SK-N-SH treated with all-trans-retinoic acid at 6 μM for 48 hours (cell line): ENCODE data around the gene SNX5.

Source experiments
- ARNTL ChIP-seq: fragments of 450-650 bp; formaldehyde crosslinking; IDR thresholded peaks from 2 replicates; pipeline ENCODE4 v1.5.0; 2020; ENCODE audit warnings: low read depth, mild to moderate bottlenecking, moderate library complexity, borderline replicate concordance
- BACH2 ChIP-seq: fragments of 250-450 bp; sonication (Bioruptor Pico); IDR thresholded peaks from 2 replicates; pipeline ENCODE4 v1.9.0; 2021; ENCODE audit warnings: mild to moderate bottlenecking, borderline replicate concordance
- CSDC2 ChIP-seq: fragments of 250-450 bp; sonication (Bioruptor Pico); IDR thresholded peaks from 2 replicates; pipeline ENCODE4 v1.5.0; 2020; ENCODE audit warnings: mild to moderate bottlenecking, moderate library complexity
- PATZ1 ChIP-seq: fragments of 250-450 bp; sonication (Bioruptor Pico); IDR thresholded peaks from 2 replicates; pipeline ENCODE4 v1.8.0; 2020; ENCODE audit warnings: mild to moderate bottlenecking, moderate library complexity, borderline replicate concordance
- ZC3H10 ChIP-seq: fragments of 250-450 bp; sonication (Bioruptor Pico); IDR thresholded peaks from 2 replicates; pipeline ENCODE4 v1.5.1; 2021; ENCODE audit warnings: mild to moderate bottlenecking, moderate library complexity
- ZFP30 ChIP-seq: fragments of 450-650 bp; formaldehyde crosslinking; IDR thresholded peaks from 2 replicates; pipeline ENCODE4 v1.5.0; 2022; ENCODE audit warnings: mild to moderate bottlenecking, moderate library complexity

GRCh38 chr20:17919149-17919548 lies 49.4 kb downstream of the SNX5 start:
- TF ChIP-seq CSDC2 (CRISPR knock-in tag) (no peak), ARNTL (CRISPR knock-in tag) (no peak), PATZ1 (CRISPR knock-in tag) (no peak), BACH2 (CRISPR knock-in tag) (no peak), ZFP30 (CRISPR knock-in tag) (no peak), ZC3H10 (CRISPR knock-in tag) (no peak)
